Measurements from ENCODE around the gene MBNL1.
"Not testable (repeated sequence)": the region's sequence is repeated elsewhere in the genome, so short reads cannot be mapped to it uniquely, and the experiment has no call there.

The MBNL1 gene

DNA sequence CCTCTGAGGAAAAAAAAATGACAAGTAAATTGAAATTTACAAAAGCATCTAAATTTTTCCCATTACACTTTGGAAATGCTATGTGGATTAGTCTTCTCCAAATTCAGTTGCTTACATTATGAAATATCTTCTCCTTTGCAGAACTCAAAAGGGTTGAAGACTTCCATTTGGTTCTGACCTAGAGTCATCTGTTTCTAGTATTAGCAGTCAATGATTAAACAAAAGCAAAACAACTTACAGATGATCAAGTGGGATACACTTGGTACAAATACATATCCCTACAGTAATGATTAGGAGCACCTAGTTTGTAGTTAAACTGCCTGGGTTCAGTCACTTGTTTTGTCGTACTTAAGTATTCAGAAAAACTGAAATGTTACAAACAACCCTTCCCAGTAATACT lies 136.2 kb downstream of the MBNL1 start:
- H3K4me1 Mint-ChIP-seq, result peaks cover 53% of the 10 kb centered on the region
- peaks cover 26% of the 10 kb centered on the region for H3K36me3 Mint-ChIP-seq
- no peak overlapping the region for H3K4me3 Mint-ChIP-seq
- ATAC-seq (no peak), DNase-seq (ENCODE audit: low spot score in 2 of 2) (no peak)
- no peaks in the 10 kb centered on the region for H3K9me3 Mint-ChIP-seq
- H3K27ac Mint-ChIP-seq, result no peak overlapping the region

DNA sequence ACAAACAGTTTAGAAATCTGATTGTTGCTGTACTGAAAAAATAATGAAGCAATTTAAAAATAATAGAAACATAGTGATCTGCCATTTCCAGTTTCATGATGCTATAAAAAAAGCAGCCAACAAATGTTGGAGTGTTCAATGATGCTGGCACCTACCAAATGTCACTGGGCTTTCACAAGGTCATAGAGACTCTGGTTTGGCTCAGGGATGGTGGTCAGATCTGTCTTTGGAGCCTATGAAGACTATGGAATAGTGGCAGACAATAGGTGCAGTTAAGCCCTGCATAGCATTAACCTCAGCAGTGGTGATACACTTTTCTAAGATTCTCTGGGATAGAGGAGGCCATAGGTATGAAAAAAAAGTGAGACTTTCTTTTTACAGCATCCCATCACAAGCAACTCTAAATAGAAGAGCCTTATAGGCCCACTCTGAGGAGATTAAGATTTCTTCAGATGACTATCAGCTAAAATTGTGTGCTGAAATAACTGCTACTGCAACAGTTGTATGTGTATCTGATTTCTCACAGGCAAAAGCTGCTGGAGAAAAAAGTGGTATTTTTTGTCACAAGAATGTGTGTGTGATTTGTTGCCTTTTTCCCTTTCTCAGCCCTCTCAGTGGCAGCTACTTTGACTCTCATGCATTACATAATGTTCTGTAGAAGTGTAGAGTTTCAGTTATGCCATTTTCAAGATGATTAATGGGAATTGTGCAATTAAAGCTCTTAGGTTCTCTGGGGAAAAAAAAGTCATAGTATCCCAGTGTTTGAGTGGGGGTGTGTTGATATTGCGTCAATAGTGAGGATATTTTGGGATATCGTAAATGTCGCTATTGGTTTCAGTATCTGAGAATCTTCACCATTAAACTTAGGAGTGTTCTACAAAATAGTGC lies 137.4 kb downstream of the MBNL1 start:
- Mint-ChIP-seq H3K27ac (peak overlapping the region; percentile 40), H3K4me3 (no peak overlapping the region), H3K36me3 (peaks cover 27% of the 10 kb centered on the region), H3K4me1 (peaks cover 49% of the 10 kb centered on the region), H3K9me3 (no peaks in the 10 kb centered on the region)
- no peak for DNase-seq (ENCODE audit: low spot score in 2 of 2)
- ATAC-seq, result no peak

DNA sequence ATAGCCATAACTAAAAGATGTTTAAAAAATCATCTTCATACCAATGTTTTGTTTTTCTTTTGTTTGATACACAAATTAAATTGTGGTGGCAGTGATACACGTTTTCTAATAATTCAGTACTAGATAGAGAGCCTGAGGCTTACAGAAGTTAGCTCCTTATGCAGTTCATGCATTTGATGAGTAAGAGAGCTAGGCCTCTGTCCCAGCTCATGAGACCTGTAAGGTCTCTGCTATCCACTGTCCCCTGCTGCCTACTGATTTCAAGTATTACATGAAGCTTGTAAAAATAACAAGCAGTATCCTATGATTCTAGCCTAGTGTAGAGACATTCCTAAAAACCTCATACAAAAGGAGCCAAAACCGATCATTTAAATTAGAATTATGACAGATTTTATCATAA lies 144.5 kb downstream of the MBNL1 start:
- Mint-ChIP-seq H3K4me3 (no peak overlapping the region), H3K36me3 (peaks cover 63% of the 10 kb centered on the region), H3K27ac (peak overlapping the region; percentile 68), H3K4me1 (peaks cover 29% of the 10 kb centered on the region), H3K9me3 (no peaks in the 10 kb centered on the region)
- no peak for ATAC-seq
- no peak for DNase-seq (ENCODE audit: low spot score in 2 of 2)

DNA sequence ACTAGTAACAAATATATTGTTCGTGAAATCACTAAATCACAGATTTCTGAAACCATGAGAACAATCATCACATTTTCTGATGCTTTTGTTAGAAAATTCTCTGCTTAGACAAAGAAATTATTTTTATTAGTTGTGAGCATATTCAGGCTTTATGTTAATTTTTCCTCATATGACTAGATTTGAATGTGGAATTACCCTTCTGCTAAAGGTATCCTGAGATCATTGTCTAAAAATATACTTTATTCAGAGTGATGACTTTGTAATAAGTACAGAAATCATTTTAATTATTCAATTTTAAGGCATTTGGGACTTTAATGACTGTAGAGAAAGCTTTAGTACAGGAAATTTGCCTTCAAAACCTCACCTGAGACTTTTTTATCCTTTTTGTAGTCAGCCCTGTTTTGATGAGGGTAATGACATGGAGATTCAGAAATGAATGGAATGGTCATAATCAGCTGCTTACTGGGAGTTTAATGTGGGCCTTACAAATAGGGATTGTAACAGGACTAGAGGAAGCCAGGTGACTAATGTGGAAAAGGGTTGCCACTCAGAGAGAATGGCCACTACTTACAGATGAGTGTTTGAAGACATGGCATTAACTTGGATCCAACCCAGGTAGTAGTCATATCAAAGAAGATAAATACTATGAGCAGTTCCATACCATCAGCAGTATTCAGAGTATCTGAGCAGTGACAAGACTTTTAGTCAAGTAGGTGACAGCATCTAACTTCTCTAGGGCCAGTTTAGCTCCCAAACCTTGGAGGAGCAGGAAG lies 148.3 kb downstream of the MBNL1 start:
- peak overlapping the region; percentile 67 for H3K27ac Mint-ChIP-seq
- DNase-seq (ENCODE audit: low spot score in 2 of 2), result no peak
- peaks cover 50% of the 10 kb centered on the region for H3K4me1 Mint-ChIP-seq
- no peak overlapping the region for H3K4me3 Mint-ChIP-seq
- ATAC-seq, result peak; percentile 58
- H3K36me3 Mint-ChIP-seq, result peaks cover 90% of the 10 kb centered on the region
- H3K9me3 Mint-ChIP-seq, result no peaks in the 10 kb centered on the region

DNA sequence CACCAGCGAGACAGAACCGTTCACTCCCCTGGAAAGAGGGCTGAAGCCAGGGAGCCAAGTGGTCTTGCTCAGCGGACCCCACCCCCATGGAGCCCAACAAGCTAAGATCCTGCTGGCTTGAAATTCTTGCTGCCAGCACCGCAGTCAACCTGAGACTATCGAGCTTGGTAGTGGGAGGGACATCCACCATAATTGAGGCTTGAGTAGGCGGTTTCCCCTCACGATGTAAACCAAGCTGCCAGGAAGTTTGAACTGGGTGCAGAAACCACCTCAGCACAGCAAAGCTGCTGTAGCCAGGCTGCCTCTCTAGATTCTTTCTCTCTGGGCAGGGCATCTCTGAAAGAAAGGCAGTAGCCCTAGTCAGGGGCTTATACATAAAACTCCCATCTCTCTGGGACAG lies 151.0 kb downstream of the MBNL1 start:
- peaks cover 10% of the 10 kb centered on the region for H3K9me3 Mint-ChIP-seq
- H3K4me1 Mint-ChIP-seq, result peaks cover 69% of the 10 kb centered on the region
- peak overlapping the region; percentile 37 for H3K4me3 Mint-ChIP-seq
- H3K36me3 Mint-ChIP-seq, result peaks cover 94% of the 10 kb centered on the region
- H3K27ac Mint-ChIP-seq, result peak overlapping the region; percentile 92
- ATAC-seq, result peak; percentile 97
- peak; percentile 12 to 71 for DNase-seq (ENCODE audit: low spot score in 2 of 2)

DNA sequence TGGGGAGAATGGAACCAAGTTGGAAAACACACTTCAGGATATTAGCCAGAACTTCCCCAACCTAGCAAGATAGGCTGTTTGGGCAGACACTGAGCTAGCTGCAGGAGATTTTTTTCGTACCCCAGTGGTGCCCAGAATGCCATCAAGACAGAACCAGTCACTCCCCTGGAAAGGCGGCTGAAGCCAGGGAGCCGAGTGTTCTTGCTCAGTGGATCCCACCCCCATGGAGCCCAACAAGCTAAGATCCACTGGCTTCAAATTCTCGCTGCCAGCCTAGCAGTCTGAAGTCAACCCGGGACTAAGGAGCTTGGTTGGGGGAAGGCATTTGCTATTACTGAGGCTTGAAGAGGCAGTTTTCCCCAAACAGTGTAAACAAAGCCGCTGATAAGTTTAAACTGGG lies 152.4 kb downstream of the MBNL1 start:
- Mint-ChIP-seq H3K36me3 (peaks cover 83% of the 10 kb centered on the region), H3K4me1 (peaks cover 83% of the 10 kb centered on the region), H3K9me3 (peaks cover 10% of the 10 kb centered on the region), H3K27ac (peak overlapping the region; percentile 92), H3K4me3 (no peak overlapping the region)
- DNase-seq (ENCODE audit: low spot score in 2 of 2), result no peak
- no peak for ATAC-seq

DNA sequence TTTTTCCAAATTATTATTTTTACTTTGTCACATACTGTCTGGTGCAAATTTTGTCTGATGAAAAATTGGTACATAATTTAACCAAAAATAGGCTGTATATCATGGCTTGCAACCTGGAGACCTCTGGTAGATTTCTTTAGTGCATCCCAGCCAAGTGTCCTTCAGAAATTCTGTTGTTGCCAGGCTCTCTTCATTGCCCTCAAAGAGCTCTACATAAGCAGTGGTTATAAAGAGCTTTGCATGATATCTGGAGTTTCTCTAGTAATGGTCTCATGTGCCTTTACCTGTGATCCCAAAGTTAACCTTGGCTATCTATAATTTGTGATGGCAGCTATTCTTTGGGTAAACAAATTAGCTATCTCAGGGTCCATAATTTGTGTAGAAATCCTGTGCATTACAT lies 157.7 kb downstream of the MBNL1 start:
- H3K36me3 Mint-ChIP-seq, result peaks cover 73% of the 10 kb centered on the region

DNA sequence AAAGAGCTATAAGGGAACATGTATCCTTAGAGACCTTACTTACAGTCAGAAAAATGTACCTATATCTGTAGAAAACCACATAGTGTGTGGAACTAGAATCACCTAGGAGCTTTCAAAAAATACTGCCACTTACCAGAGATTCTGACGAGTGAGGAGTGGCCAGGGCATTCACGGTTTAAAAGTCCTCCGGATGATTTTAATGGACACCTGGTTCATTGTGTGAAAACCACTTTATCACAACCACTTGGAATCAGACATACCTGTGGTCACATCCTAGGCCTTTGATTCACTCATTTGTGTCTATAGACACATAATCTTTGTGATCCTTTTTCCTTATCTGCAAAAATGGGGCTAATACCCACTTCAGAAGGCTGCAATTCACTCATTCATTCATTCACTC lies 159.8 kb downstream of the MBNL1 start:
- ATAC-seq, result peak; percentile 36
- Mint-ChIP-seq H3K27ac (peak overlapping the region; percentile 41), H3K4me1 (peaks cover 47% of the 10 kb centered on the region), H3K9me3 (peaks cover 3% of the 10 kb centered on the region), H3K4me3 (no peak overlapping the region), H3K36me3 (peaks cover 72% of the 10 kb centered on the region)
- DNase-seq (ENCODE audit: low spot score in 2 of 2), result no peak

More for the DNA sequence above, 157.7 kb downstream of the MBNL1 start:
- Mint-ChIP-seq H3K27ac (peak overlapping the region; percentile 92), H3K4me3 (no peak overlapping the region), H3K9me3 (peaks cover 10% of the 10 kb centered on the region), H3K4me1 (peaks cover 69% of the 10 kb centered on the region)
- ATAC-seq, result no peak
- no peak for DNase-seq (ENCODE audit: low spot score in 2 of 2)

DNA sequence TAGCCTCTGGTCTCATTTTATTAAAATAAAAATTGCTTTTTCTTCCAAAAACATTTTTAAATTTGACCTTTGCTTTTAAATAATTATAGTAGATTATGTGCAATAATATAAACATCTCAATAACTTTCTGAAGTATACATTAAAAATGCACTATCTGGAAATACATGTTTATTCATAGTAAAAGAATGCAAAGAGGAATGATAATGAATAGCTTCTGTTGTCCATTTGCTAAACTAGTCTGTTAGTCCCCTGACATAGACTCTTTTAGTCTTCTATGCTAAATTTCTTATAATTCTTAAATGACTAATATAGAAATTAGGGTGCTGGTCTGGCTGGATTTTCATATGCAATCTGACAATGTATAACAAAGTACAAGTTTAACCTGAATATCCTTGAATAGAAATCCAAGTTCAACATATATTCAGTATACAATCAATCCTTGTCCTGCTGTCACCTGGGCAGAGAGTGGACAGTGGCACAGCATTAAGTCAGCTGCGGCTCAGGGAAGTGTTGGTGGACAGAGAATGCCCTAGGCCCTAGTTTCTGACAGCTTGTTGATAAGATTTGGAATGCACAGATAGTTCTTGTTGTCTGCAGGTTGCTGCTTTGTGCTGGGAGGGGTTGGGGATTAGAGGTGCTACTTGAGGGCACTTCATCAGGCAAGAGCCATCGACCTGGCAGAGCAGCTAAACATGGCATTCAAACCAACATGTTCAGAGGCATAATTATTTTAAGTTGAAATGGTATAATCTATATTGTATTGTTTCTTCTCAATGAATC lies 161.7 kb downstream of the MBNL1 start:
- Mint-ChIP-seq H3K4me3 (no peak overlapping the region), H3K4me1 (peaks cover 37% of the 10 kb centered on the region), H3K9me3 (peaks cover 3% of the 10 kb centered on the region), H3K36me3 (peaks cover 81% of the 10 kb centered on the region), H3K27ac (peak overlapping the region; percentile 84)
- DNase-seq (ENCODE audit: low spot score in 2 of 2), result no peak
- no peak for ATAC-seq

DNA sequence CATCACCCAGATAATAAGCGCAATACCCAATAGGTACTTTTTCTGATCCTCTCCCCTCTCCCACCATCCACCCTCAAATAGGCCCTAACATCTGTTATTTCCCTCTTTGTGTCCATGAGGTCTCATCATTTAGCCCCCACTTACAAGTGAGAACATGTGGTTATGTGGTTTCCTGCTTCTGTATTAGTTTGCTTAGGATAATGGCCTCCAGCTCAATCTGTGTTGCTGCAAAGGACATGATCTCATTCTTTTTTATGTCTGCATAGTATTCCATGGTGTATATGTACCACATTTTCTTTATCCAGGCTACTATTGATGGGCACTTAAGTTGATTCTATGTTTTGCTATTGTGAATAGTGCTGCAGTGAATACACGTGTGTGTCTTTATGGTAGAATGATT lies 165.4 kb downstream of the MBNL1 start:
- H3K27ac Mint-ChIP-seq, result peak overlapping the region; percentile 39
- peaks cover 3% of the 10 kb centered on the region for H3K9me3 Mint-ChIP-seq
- H3K36me3 Mint-ChIP-seq, result peaks cover 79% of the 10 kb centered on the region
- DNase-seq (ENCODE audit: low spot score in 2 of 2) (no peak), ATAC-seq (no peak)
- peaks cover 38% of the 10 kb centered on the region for H3K4me1 Mint-ChIP-seq
- no peak overlapping the region for H3K4me3 Mint-ChIP-seq

DNA sequence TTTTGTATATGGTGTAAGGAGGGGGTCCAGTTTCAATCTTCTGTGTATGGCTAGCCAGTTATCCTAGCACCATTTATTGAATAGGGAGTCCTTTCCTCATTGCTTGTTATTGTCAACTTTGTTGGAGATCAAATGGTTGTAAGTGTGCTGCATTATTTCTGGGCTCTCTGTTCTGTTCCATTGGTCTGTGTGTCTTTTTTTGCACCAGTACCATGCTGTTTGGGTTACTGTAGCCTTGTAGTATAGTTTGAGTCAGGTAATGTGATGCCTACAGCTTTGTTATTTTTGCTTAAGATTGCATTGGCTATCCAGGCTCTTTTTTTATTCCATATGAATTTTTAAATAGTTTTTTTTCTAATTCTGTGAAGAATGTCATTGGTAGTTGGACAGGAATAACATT lies 166.5 kb downstream of the MBNL1 start:
- peaks cover 43% of the 10 kb centered on the region for H3K4me1 Mint-ChIP-seq
- H3K27ac Mint-ChIP-seq; H3K9me3 Mint-ChIP-seq; ATAC-seq; H3K4me3 Mint-ChIP-seq; DNase-seq (ENCODE audit: low spot score in 2 of 2): not testable (repeated sequence)
- peaks cover 77% of the 10 kb centered on the region for H3K36me3 Mint-ChIP-seq

DNA sequence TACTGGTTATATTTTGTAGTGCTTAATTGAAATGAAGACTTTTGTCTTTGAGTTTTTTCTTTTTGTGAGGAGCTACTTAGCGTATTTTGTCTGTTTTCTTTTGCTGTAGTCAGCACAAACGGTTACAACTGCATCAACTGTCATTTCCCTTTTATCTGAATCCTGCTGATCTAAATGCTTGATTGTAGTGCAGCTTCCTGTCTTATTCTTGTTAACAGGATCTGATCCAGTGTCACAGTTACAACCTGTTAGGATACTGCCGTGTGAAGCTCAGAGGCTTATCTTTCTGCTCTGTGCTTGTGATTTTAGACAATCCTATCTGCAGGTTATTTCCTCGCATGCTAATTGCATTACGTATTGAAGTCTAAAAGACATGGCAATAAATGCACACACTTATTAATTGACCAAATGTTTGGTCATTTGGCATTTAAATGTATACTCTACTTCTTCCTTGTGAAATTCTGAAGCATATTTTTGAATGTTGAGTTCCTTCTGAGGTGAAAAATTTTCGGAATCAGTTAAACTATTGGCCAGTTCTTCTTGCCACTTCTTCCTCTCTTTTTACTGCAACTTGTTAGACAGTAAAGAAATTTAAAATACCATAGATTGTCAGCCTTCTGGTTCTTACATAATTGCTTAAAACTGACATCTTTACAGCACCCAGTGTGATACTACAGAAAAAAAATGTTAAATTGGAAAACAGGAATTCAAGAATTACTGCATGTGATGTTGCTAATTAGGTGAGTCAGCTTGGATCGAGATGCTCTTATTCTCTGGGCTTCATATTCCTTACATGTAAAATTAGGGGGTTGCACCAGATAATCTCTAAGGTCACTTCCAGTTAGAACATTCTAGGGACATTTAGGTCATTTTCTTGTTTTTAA lies 168.2 kb downstream of the MBNL1 start:
- Mint-ChIP-seq H3K4me1 (peaks cover 42% of the 10 kb centered on the region), H3K9me3 (peaks cover 3% of the 10 kb centered on the region), H3K27ac (peak overlapping the region; percentile 80), H3K4me3 (no peak overlapping the region), H3K36me3 (peaks cover 68% of the 10 kb centered on the region)
- no peak for DNase-seq (ENCODE audit: low spot score in 2 of 2)
- ATAC-seq, result no peak

DNA sequence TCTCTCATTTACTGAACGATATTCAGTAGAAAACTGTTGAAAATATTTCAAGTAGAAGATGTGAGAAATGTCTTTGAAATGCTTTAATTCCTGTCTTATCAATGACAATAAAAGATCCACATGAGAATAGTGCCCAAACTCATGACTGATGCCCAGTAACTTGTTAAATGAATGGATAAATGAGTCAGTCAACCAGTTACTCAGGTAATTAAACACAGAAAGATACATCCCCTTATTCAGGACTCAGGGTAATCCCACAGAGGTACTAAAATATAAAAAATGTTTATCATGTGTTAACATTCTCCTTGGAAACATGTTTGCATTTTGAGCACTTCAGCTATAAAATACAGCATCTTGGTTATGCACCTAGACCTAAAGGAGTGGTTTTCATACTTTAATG lies 169.5 kb downstream of the MBNL1 start:
- ATAC-seq, result peak; percentile 68
- DNase-seq (ENCODE audit: low spot score in 2 of 2), result no peak
- Mint-ChIP-seq H3K27ac (peak overlapping the region; percentile 32), H3K36me3 (peaks cover 63% of the 10 kb centered on the region), H3K4me1 (peaks cover 50% of the 10 kb centered on the region), H3K9me3 (peaks cover 3% of the 10 kb centered on the region), H3K4me3 (no peak overlapping the region)

DNA sequence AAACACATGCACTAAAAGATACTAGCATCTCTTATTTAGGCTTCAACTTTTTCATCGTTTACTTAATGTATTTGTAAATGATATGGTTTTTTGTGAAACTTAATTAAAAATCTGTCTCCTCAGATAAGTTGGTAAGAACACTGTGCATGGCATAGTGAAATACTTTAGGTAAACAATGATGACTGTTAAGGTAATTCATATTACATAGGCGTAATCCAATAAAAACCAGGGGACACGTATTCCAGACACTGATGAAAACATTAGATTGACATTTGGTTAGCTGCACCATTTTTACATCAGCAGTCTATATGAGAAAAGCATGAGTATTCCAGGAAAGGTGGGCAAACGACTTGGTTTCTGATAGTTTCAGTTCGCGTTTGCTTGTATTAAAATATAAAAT lies 170.0 kb downstream of the MBNL1 start:
- DNase-seq (ENCODE audit: low spot score in 2 of 2) (no peak), ATAC-seq (no peak)
- H3K4me1 Mint-ChIP-seq, result peaks cover 52% of the 10 kb centered on the region
- peaks cover 3% of the 10 kb centered on the region for H3K9me3 Mint-ChIP-seq
- no peak overlapping the region for H3K27ac Mint-ChIP-seq
- H3K4me3 Mint-ChIP-seq, result no peak overlapping the region
- H3K36me3 Mint-ChIP-seq, result peaks cover 58% of the 10 kb centered on the region

All from stimulated activated effector memory CD8-positive, alpha-beta T cell treated with anti-CD3 and anti-CD28 coated beads, Interleukin-12 subunit alpha, Interleukin-12 subunit beta, amount 100 ng/mL, for 72 hours (primary cell).